OCI-LY1 (cell line): ENCODE measurements around the gene ADAM12.

Source experiments
- H2AFZ ChIP-seq: fragments of 200-600 bp; sonication (generic), shearing (Covaris generic); 2 replicates; pipeline ENCODE4 v1.6.0; 2014; ENCODE audit warnings: antibody characterized with exemption, mild to moderate bottlenecking, low read length
- H3F3A ChIP-seq: fragments of 200-600 bp; sonication (generic), shearing (Covaris generic); 2 replicates; pipeline ENCODE4 v1.6.0; 2014; ENCODE audit warnings: mild to moderate bottlenecking, antibody characterized with exemption, low read length, moderate library complexity; ENCODE audit not compliant: insufficient read depth
- H3K27ac ChIP-seq: fragments of 200-600 bp; sonication (generic); 2 replicates; pipeline ENCODE4 v1.5.1; 2014; ENCODE audit warnings: low read length, mixed run types, mild to moderate bottlenecking, low read depth; ENCODE audit not compliant: poor library complexity, severe bottlenecking
- H3K27me3 ChIP-seq: fragments of 200-600 bp; sonication (generic); 2 replicates; pipeline ENCODE4 v1.6.0; 2014; ENCODE audit warnings: antibody characterized with exemption, mild to moderate bottlenecking, low read length, moderate library complexity; ENCODE audit not compliant: insufficient read depth
- H3K36me3 ChIP-seq: fragments of 200-600 bp; sonication (generic); 2 replicates; pipeline ENCODE4 v1.6.1; 2014; ENCODE audit warnings: mild to moderate bottlenecking, antibody characterized with exemption, low read length, moderate library complexity, mixed read lengths; ENCODE audit not compliant: insufficient read depth
- H3K4me1 ChIP-seq: fragments of 200-600 bp; sonication (generic); 2 replicates; pipeline ENCODE4 v1.5.1; 2014; ENCODE audit warnings: mild to moderate bottlenecking, low read length, moderate library complexity; ENCODE audit not compliant: insufficient read depth, severe bottlenecking
- H3K4me2 ChIP-seq: fragments of 200-600 bp; sonication (generic), shearing (Covaris generic); 2 replicates; pipeline ENCODE4 v1.6.1; 2014; ENCODE audit warnings: low read length
- H3K4me3 ChIP-seq: fragments of 200-600 bp; sonication (generic); 2 replicates; pipeline ENCODE4 v1.5.1; 2014; ENCODE audit warnings: low read length, low read depth, mild to moderate bottlenecking, mixed read lengths; ENCODE audit not compliant: poor library complexity, severe bottlenecking
- H3K79me2 ChIP-seq: fragments of 200-600 bp; shearing (Covaris generic); 2 replicates; pipeline ENCODE4 v1.6.1; 2016; ENCODE audit warnings: mixed run types, low read length, mixed read lengths; ENCODE audit not compliant: insufficient read depth
- H3K9ac ChIP-seq: fragments of 200-600 bp; sonication (generic), shearing (Covaris generic); 2 replicates; pipeline ENCODE4 v1.6.1; 2014; ENCODE audit warnings: mild to moderate bottlenecking, low read length, mixed read lengths
- H3K9me2 ChIP-seq: fragments of 200-600 bp; sonication (generic), shearing (Covaris generic); 2 replicates; pipeline ENCODE4 v1.6.1; 2014; ENCODE audit warnings: low read depth, mild to moderate bottlenecking, low read length, mixed read lengths
- H3K9me3 ChIP-seq: fragments of 200-600 bp; shearing (Covaris generic); 2 replicates; pipeline ENCODE4 v1.6.1; 2014; ENCODE audit warnings: low read length, mixed read lengths
- H4K20me1 ChIP-seq: fragments of 200-600 bp; sonication (generic), shearing (Covaris generic); 2 replicates; pipeline ENCODE4 v1.6.0; 2016; ENCODE audit warnings: mild to moderate bottlenecking, low read length; ENCODE audit not compliant: insufficient read depth
- EZH2 ChIP-seq: fragments of 200-600 bp; sonication (generic), shearing (Covaris generic); IDR thresholded peaks from 2 replicates; pipeline ENCODE4 v1.8.0; 2017; ENCODE audit warnings: borderline replicate concordance, mixed run types, mild to moderate bottlenecking, antibody characterized with exemption, low read length, moderate library complexity, mixed read lengths
- TF ChIP-seq, protein P1 (sequence below): fragments of 200-600 bp; sonication (generic), shearing (Covaris generic); IDR thresholded peaks from 2 replicates; pipeline ENCODE4 v1.5.1; 2017; ENCODE audit warnings: mild to moderate bottlenecking, antibody characterized with exemption, low read length, moderate library complexity, mixed read lengths

The ADAM12 gene

GRCh38 chr10:126321440-126321839 is 66.8 kb downstream of the ADAM12 start:
- no peak overlapping the region for H2AFZ ChIP-seq
- TF ChIP-seq, protein P1, sequence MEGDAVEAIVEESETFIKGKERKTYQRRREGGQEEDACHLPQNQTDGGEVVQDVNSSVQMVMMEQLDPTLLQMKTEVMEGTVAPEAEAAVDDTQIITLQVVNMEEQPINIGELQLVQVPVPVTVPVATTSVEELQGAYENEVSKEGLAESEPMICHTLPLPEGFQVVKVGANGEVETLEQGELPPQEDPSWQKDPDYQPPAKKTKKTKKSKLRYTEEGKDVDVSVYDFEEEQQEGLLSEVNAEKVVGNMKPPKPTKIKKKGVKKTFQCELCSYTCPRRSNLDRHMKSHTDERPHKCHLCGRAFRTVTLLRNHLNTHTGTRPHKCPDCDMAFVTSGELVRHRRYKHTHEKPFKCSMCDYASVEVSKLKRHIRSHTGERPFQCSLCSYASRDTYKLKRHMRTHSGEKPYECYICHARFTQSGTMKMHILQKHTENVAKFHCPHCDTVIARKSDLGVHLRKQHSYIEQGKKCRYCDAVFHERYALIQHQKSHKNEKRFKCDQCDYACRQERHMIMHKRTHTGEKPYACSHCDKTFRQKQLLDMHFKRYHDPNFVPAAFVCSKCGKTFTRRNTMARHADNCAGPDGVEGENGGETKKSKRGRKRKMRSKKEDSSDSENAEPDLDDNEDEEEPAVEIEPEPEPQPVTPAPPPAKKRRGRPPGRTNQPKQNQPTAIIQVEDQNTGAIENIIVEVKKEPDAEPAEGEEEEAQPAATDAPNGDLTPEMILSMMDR = no peak
- no peak for TF ChIP-seq EZH2
- no peaks in the 10 kb centered on the region for H3K79me2 ChIP-seq
- no peaks in the 10 kb centered on the region for H3K4me1 ChIP-seq
- H3K9ac ChIP-seq = no peak overlapping the region
- H3K9me3 ChIP-seq = no peaks in the 10 kb centered on the region
- no peak overlapping the region for H3K4me2 ChIP-seq
- H3K4me3 ChIP-seq = no peak overlapping the region
- H3K27ac ChIP-seq = no peak overlapping the region
- no peaks in the 10 kb centered on the region for H3K9me2 ChIP-seq
- no peaks in the 10 kb centered on the region for H3F3A ChIP-seq
- no peaks in the 10 kb centered on the region for H3K36me3 ChIP-seq
- no peaks in the 10 kb centered on the region for H3K27me3 ChIP-seq
- no peaks in the 10 kb centered on the region for H4K20me1 ChIP-seq

GRCh38 chr10:126317751-126318150 is 70.5 kb downstream of the ADAM12 start:
- Histone ChIP-seq H3K4me2 (no peak overlapping the region), H4K20me1 (no peaks in the 10 kb centered on the region), H3K9me2 (no peaks in the 10 kb centered on the region), H3K4me3 (no peak overlapping the region), H3K9ac (no peak overlapping the region), H3K9me3 (no peaks in the 10 kb centered on the region), H3K79me2 (no peaks in the 10 kb centered on the region), H2AFZ (no peak overlapping the region), H3K4me1 (no peaks in the 10 kb centered on the region), H3K27me3 (no peaks in the 10 kb centered on the region), H3K27ac (no peak overlapping the region), H3K36me3 (no peaks in the 10 kb centered on the region), H3F3A (no peaks in the 10 kb centered on the region)
- TF ChIP-seq, protein P1 = no peak
- TF ChIP-seq EZH2 = no peak

- no peaks in the 10 kb centered on the region for H3K9me3 ChIP-seq
- no peaks in the 10 kb centered on the region for H3K27me3 ChIP-seq
- no peaks in the 10 kb centered on the region for H3F3A ChIP-seq
- H2AFZ ChIP-seq = no peak overlapping the region
- H3K36me3 ChIP-seq = no peaks in the 10 kb centered on the region
- no peaks in the 10 kb centered on the region for H3K79me2 ChIP-seq
- no peak overlapping the region for H3K9ac ChIP-seq
- H3K4me2 ChIP-seq = no peak overlapping the region
- no peaks in the 10 kb centered on the region for H3K9me2 ChIP-seq
- H4K20me1 ChIP-seq = no peaks in the 10 kb centered on the region
- no peak overlapping the region for H3K27ac ChIP-seq
- TF ChIP-seq EZH2 = no peak
- H3K4me3 ChIP-seq = no peak overlapping the region
- H3K4me1 ChIP-seq = no peaks in the 10 kb centered on the region
Observed at GRCh38 chr10:126315494-126316177, 72.6 kb downstream of the ADAM12 start.
